ENCODE measurements around the gene CEND1. TPM values are rescaled to one million over a fixed set of nuclear protein-coding genes. Genes with fewer than 3 reads are reported as not detected.

The CEND1 gene
- total and polyA plus RNA-seq, 2 of the 13 experiments (the other 11 are each of a cell fraction or from before 2014, with no cell fraction given) = not detected

GRCh38 chr11:796565-797295 lies 6.8 kb upstream of the CEND1 start (continued):
- TF ChIP-seq SNAI1 (CRISPR knock-in tag; IDR thresholded peaks at IDR 0.05; ENCODE audit: borderline replicate concordance) (0 out of 2 replicates have a peak, but pooled peaks have one; percentile 67), ZNF44 (CRISPR knock-in tag; IDR thresholded peaks at IDR 0.05) (no peak), ZNF263 (CRISPR knock-in tag; IDR thresholded peaks at IDR 0.05) (0 out of 2 replicates have a peak, but pooled peaks have one; percentile 23), GATAD1 (CRISPR knock-in tag; IDR thresholded peaks at IDR 0.05) (no peak), ZNF558 (CRISPR knock-in tag; IDR thresholded peaks at IDR 0.05; ENCODE audit: borderline replicate concordance) (no peak), EHMT2 (IDR thresholded peaks at IDR 0.05; ENCODE audit: borderline replicate concordance, low read depth, low read length) (no peak), HES4 (CRISPR knock-in tag; IDR thresholded peaks at IDR 0.05; ENCODE audit: borderline replicate concordance) (no peak), FIP1L1 (IDR thresholded peaks at IDR 0.05; ENCODE audit: borderline replicate concordance, insufficient read depth, low read depth, low read length) (no peak), ZNF235 (CRISPR knock-in tag; IDR thresholded peaks at IDR 0.05; ENCODE audit: borderline replicate concordance) (peak; percentile 59; the same call in 1 of the 2 replicates), ZNF430 (CRISPR knock-in tag; IDR thresholded peaks at IDR 0.05) (no peak; the same call in 1 of the 2 replicates), POLR2AphosphoS2 (IDR thresholded peaks at IDR 0.05; ENCODE audit: low read depth, low read length) (no peak), ZNF746 (CRISPR knock-in tag; IDR thresholded peaks at IDR 0.05) (no peak), RNF2 (conservative IDR thresholded peaks at IDR 0.05; ENCODE audit: low read depth) (no peak), ZNF552 (CRISPR knock-in tag; IDR thresholded peaks at IDR 0.05; ENCODE audit: borderline replicate concordance) (0 out of 2 replicates have a peak, but pooled peaks have one; percentile 42), HDAC6 (IDR thresholded peaks at IDR 0.05; ENCODE audit: low read depth, low read length) (no peak), TARDBP (CRISPR knock-in tag; IDR thresholded peaks at IDR 0.05) (no peak), ZFP62 (CRISPR knock-in tag; IDR thresholded peaks at IDR 0.05) (no peak), RBM39 (IDR thresholded peaks at IDR 0.05; ENCODE audit: low read depth, low read length, poor library complexity, severe bottlenecking) (no peak), ZNF704 (CRISPR knock-in tag; IDR thresholded peaks at IDR 0.05; ENCODE audit: borderline replicate concordance) (no peak), ZSCAN31 (CRISPR knock-in tag; IDR thresholded peaks at IDR 0.05; ENCODE audit: low read depth) (peak; percentile 21; the same call in 1 of the 2 replicates), FLYWCH1 (CRISPR knock-in tag; IDR thresholded peaks at IDR 0.05) (no peak), MTF2 (CRISPR knock-in tag; IDR thresholded peaks at IDR 0.05; ENCODE audit: borderline replicate concordance) (no peak), ZNF33B (CRISPR knock-in tag; IDR thresholded peaks at IDR 0.05) (no peak), ZNF543 (CRISPR knock-in tag; IDR thresholded peaks at IDR 0.05) (no peak)
- TF ChIP-seq, protein P1, sequence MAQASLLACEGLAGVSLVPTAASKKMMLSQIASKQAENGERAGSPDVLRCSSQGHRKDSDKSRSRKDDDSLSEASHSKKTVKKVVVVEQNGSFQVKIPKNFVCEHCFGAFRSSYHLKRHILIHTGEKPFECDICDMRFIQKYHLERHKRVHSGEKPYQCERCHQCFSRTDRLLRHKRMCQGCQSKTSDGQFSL (CRISPR knock-in tag; IDR thresholded peaks at IDR 0.05) = peak; percentile 83
- TF ChIP-seq, protein P2, sequence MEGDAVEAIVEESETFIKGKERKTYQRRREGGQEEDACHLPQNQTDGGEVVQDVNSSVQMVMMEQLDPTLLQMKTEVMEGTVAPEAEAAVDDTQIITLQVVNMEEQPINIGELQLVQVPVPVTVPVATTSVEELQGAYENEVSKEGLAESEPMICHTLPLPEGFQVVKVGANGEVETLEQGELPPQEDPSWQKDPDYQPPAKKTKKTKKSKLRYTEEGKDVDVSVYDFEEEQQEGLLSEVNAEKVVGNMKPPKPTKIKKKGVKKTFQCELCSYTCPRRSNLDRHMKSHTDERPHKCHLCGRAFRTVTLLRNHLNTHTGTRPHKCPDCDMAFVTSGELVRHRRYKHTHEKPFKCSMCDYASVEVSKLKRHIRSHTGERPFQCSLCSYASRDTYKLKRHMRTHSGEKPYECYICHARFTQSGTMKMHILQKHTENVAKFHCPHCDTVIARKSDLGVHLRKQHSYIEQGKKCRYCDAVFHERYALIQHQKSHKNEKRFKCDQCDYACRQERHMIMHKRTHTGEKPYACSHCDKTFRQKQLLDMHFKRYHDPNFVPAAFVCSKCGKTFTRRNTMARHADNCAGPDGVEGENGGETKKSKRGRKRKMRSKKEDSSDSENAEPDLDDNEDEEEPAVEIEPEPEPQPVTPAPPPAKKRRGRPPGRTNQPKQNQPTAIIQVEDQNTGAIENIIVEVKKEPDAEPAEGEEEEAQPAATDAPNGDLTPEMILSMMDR (CRISPR knock-in tag; IDR thresholded peaks at IDR 0.05) = peak; percentile 4; the same call in 1 of the 2 replicates

All from HepG2 (cell line).